DMS53 (cell line): ENCODE measurements around the gene AP3B1.

ENCODE experiments used
- DNase-seq: peaks from one replicate; lab custom pipeline; 2025; lab: John Stamatoyannopoulos, UW

Gene AP3B1

GRCh38 chr5:78003450-78003849, 291.0 kb downstream of the AP3B1 start:
- DNase-seq: no peak

DNA sequence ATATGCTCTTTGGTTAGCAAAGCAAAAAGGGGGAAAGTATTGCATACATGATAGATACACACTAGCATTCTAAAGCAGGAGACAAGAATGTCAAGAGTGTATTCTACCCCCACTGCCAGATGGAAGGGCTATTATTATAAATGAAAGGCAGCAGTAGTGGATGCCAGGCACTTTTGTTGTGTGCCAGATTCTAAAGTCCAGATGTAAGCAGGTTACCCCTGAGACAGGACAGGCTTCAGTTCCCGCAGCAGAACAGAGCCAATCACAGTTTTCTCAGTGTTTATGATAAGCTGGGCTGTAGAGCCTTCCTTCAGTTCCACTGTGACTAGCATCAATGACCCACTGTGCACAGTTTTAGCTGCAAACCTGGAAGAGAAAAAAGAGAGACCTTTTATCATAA, 291.8 kb downstream of the AP3B1 start:
- DNase-seq: no peak

GRCh38 chr5:78001197-78001596, 293.3 kb downstream of the AP3B1 start:
- no peak for DNase-seq

DNA sequence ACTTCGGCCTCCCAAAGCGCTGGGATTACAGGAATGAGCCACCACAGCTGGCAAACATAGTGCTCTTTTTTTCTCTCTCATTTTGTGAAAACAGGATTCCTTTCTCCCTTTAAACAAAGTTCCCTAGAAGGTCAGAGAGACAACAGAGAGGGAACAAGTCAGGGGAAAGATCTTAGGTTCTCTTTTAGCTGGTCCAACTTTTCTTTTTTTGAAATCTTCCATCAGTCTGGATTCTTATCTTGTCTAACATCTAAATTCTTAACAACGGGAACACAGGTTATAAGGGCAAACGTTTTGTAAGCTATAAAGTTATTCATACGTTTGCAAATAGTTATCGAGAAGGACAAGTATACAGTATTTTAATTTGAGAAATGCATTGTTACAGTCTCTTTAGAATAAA, 294.3 kb downstream of the AP3B1 start:
- DNase-seq: no peak

DNA sequence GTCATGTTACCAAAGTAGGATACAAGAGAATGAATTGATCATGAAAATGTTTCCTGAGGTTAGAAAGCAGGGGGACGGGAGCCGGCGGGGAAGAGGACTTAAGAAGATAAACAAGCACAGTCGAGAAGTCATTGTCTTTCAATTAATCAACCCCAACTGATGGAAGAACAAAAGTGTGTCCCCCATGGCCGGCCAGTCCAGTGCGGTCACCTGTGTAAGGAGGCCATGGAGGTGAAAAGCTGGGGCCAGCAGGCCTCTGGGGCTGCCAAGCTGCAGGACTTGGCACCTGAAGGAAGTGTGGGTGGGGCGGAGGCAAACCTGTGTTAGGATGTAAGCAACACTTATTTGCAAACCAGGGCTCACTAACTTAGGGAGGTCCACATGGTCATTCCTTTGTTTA, 295.1 kb downstream of the AP3B1 start:
- DNase-seq: no peak

DNA sequence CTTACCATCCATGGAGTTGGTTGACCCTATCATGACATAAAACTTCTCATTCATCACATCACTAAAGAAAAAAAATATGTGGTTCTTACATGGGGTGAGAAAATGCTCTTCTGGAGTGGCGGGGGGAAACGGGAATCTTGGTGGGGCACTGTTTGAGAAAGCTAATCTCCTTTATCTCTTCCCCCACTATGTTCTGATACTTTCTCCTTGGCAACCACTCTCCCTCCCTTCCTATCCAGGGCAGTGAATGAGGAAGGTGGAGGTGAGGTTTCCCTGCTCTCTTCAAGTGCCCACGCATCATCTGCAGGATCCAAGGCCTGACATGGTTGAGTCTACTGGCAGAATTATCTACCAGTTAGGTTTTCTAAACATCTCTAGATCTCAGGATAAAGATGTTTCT, 297.6 kb downstream of the AP3B1 start:
- no peak for DNase-seq

DNA sequence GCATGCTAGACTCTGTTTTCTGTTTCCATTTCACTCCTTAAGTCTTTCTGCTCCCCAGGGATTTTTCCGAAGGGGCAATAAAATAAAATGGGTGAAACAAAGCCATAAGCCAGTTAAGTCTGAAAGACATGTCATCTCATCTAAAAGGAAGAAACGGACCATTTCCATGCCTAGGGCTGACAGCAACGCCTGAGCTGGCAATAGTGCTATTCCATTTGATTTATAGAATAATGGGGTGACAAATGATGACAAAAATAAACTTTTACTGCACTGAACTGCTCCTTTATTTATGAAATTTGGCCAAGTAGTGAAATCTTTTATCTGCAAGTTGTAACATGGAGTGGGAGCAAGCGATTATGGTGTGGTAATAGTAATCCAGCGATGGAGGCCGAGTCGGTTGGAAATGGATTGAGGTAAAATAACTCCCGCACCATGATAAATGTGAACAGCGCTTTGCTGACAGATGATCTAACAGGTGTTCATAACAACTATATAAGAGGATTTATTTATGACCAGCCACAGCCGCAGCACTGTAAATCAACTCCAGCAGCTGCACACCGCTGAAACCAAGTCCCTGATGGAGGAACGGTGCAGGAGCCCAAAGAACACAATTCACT, 298.6 kb downstream of the AP3B1 start:
- no peak for DNase-seq

- no peak for DNase-seq
These were observed 299.6 kb downstream of the AP3B1 start for GRCh38 chr5:77994943-77995342.

- DNase-seq: no peak
These were observed 300.6 kb downstream of the AP3B1 start for GRCh38 chr5:77993855-77994318.

- DNase-seq: no peak
These were observed 301.2 kb downstream of the AP3B1 start for GRCh38 chr5:77993141-77993854.

- no peak for DNase-seq
These were observed 303.4 kb downstream of the AP3B1 start for GRCh38 chr5:77991084-77991483.

- DNase-seq: peak; percentile 15
These were observed 304.5 kb downstream of the AP3B1 start for GRCh38 chr5:77990020-77990419.

GRCh38 chr5:77987988-77988387, 306.5 kb downstream of the AP3B1 start:
- DNase-seq: no peak

- no peak for DNase-seq
These were observed 307.2 kb downstream of the AP3B1 start for GRCh38 chr5:77987331-77987730.

DNA sequence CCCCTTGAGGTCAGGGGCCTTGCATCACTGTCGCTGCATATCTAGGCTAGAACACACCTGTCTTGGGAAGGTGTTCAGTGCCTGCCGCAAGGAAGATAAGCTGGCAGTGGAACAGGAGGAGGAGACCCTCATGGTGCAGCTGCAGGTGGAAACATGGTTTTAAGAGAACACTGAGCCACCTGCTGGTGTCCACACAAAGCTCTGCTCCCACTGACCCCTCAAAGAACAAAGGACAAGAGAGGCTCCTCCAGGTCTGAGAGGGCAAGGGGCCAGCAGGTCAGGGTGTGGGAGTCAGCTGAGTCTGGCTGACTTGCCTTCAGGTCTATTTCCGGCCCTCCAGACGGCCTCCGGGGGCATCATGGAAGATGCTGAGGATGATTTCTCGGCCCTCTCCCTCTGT, 308.2 kb downstream of the AP3B1 start:
- DNase-seq: no peak

DNA sequence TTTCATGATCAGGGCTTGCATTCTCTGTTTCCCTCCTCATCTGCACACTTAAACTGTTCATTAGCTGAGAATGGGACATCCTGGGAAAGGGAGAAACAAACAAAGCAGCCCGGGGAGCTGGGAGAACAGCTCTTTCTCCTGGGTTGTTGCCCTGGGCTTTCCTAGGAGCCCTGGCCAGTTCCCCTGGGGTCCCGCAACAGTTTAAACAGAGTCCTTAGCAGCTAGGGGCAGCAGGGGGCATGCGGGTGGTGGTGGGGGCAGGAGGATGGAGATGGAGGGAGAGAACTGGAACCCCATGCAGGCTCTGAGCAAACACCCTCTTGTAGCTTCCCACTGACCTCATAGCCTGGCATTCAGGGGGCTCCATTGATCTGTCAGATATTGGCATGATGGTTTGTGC, 309.3 kb downstream of the AP3B1 start:
- no peak for DNase-seq

DNA sequence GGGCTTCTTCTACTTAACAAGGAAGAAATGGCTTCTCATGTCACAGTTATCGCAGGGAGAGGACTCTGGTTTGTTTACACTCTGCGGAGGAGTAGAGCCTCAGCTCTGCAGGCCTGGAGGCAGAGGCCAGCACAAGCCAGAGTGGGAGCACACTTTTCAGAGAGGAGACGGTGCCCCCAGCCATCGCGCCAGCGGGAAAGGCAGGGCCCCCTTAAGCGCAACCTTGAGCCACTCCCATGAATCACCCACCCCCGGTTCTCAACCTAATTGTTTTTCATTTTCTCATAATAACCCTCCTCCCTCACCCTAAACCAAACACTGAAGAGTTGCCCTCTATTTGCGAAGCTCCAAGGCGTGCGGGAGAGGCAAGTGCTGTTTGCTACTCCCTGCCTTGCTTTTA, 309.9 kb downstream of the AP3B1 start:
- DNase-seq: no peak

- no peak for DNase-seq
These were observed 310.9 kb downstream of the AP3B1 start for GRCh38 chr5:77983482-77984199.

GRCh38 chr5:77981820-77982219, 312.7 kb downstream of the AP3B1 start:
- peak; percentile 4 for DNase-seq

DNA sequence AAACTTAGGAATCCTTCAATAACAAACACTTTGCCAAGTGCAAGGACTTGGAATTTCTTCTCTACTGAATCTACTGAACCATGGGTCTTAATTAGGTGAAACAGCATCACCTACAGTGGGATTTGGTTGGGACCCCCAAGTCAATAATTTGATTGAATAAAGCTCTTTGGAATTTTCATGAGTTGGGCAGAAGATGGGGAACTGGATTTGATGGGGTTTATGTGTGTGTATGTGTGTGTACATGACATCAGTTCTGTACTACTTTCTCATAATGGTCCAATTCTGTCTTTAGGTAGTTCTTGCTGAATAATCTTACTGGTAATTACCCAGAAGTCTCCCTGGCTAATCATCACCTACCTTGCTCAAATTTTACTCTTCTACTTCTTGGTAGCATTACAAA, 319.9 kb downstream of the AP3B1 start:
- no peak for DNase-seq

DNA sequence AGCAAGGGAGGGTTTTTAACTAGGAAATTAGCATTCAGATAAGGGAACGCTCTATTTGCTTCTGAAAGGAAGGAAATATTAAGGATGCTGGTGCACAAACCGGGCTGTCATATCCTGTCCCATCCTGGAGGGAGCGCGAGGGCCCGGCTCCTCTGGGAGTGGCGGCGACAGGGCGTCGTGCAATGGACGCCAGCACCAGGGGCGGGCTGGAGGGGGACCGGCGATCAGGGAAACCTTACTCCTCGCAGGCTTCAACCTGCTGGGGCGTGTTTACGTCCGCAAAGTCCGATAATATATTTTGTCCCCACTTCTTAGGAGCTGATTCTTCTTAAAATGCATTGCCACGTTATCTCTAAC, 321.3 kb downstream of the AP3B1 start:
- DNase-seq: no peak

DNA sequence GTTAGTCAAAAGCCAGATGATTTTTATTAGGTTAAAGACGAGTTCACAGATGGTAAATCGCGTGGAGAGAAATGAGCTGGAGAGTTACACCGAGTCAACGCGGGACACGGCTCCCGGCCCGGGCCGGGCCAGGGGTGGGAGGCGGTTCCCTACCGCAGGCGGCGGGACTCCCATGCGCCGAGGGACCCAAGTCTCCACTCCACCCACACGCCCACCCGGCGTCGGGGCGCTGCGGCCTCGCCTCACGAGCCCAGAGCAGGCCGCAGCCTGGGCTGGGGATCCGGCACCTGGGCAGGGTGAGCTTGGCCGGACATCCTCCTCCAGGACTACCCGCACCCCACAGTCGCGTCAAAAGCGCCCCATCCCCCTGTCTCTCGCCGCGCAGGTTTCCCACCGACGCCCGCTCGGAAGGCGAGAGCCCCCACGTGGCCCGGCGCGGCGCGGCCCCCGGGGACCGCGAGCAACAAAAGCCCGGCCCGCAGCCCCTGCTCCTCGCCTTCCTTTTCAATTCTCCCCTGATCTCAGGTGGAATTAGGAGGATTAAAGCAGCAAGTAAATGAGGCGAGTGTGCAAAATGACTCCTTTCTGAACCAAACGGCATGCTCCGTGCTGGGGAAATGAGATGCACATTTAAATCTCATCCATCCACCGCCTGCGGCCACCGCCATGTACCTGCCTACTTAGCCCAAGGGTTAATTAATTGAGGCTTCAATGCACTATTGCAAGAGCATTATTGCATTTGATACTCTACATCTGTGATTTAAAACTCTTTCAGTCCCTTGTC, 321.8 kb downstream of the AP3B1 start:
- DNase-seq: peak; percentile 36
